ENCODE results near the gene ABCC4.

GRCh38 chr13:95260031-95260525 is 41.2 kb downstream of the ABCC4 start:
- TF ChIP-seq CTCF (tag by site-specific recombination; IDR thresholded peaks at IDR 0.05): no peak
- TF ChIP-seq ZNF629 (tag by site-specific recombination; IDR thresholded peaks at IDR 0.05): no peak
- TF ChIP-seq ZNF140 (tag by site-specific recombination; IDR thresholded peaks at IDR 0.05): no peak
- TF ChIP-seq ZNF274 (IDR thresholded peaks at IDR 0.05; ENCODE audit: low read length): no peak
- TF ChIP-seq ZNF274 (tag by site-specific recombination; IDR thresholded peaks at IDR 0.05; ENCODE audit: borderline replicate concordance): no peak
- TF ChIP-seq REPIN1 (tag by site-specific recombination; IDR thresholded peaks at IDR 0.05; ENCODE audit: low read depth): no peak
- no peak for TF ChIP-seq ZNF114 (tag by site-specific recombination; IDR thresholded peaks at IDR 0.05)
- no peak for TF ChIP-seq ZNF174 (tag by site-specific recombination; IDR thresholded peaks at IDR 0.05)
- no peak for TF ChIP-seq KLF16 (tag by site-specific recombination; IDR thresholded peaks at IDR 0.05)
- TF ChIP-seq ZNF621 (tag by site-specific recombination; IDR thresholded peaks at IDR 0.05): no peak
- no peak for TF ChIP-seq ATF2 (tag by site-specific recombination; IDR thresholded peaks at IDR 0.05; ENCODE audit: low read depth)
- TF ChIP-seq PBX3 (CRISPR knock-in tag; IDR thresholded peaks at IDR 0.05): no peak
- TF ChIP-seq REST (tag by site-specific recombination; IDR thresholded peaks at IDR 0.05): no peak
- no peak for TF ChIP-seq ZNF175 (tag by site-specific recombination; IDR thresholded peaks at IDR 0.05)
